HepG2 (cell line): ENCODE data around the gene KIF23. TPM values are rescaled to one million over a fixed set of nuclear protein-coding genes. Genes with fewer than 3 reads are reported as not detected.

Experiments used
- BRD4 ChIP-seq: sonication (generic); formaldehyde crosslinking; IDR thresholded peaks from 2 replicates; pipeline ENCODE4 v1.4.0; 2020; ENCODE audit warnings: missing genetic modification reagents
- FOSL1 ChIP-seq: sonication (generic); formaldehyde crosslinking; IDR thresholded peaks from 2 replicates; pipeline ENCODE4 v1.9.0; 2021; ENCODE audit warnings: missing genetic modification reagents, borderline replicate concordance
- HNF1B ChIP-seq: sonication (generic); formaldehyde crosslinking; IDR thresholded peaks from 2 replicates; pipeline ENCODE4 v1.5.1; 2020; ENCODE audit warnings: mild to moderate bottlenecking, moderate library complexity, missing genetic modification reagents
- HNRNPUL1 ChIP-seq: fragments of 200-400 bp; formaldehyde crosslinking; IDR thresholded peaks from 2 replicates; pipeline ENCODE4 v1.6.1; 2017; ENCODE audit warnings: low read depth, mild to moderate bottlenecking, low read length, moderate library complexity
- HOXA7 ChIP-seq: sonication (generic); formaldehyde crosslinking; IDR thresholded peaks from 2 replicates; pipeline ENCODE4 v1.8.1; 2022; ENCODE audit warnings: mild to moderate bottlenecking, missing genetic modification reagents, moderate library complexity
- KDM5B ChIP-seq: sonication (generic); formaldehyde crosslinking; IDR thresholded peaks from 2 replicates; pipeline ENCODE4 v1.4.0; 2020; ENCODE audit warnings: missing genetic modification reagents, mild to moderate bottlenecking, borderline replicate concordance
- MXD3 ChIP-seq: IDR thresholded peaks from 2 replicates; pipeline ENCODE4 v1.6.1; 2016; ENCODE audit warnings: mild to moderate bottlenecking, missing biosample characterization, missing genetic modification reagents
- NFYB ChIP-seq: sonication (generic); formaldehyde crosslinking; IDR thresholded peaks from 2 replicates; pipeline ENCODE4 v1.4.0; 2020; ENCODE audit warnings: missing genetic modification reagents
- PCBP2 ChIP-seq: fragments of 200-400 bp; formaldehyde crosslinking; optimal IDR thresholded peaks from 2 replicates; pipeline ENCODE3; 2018; ENCODE audit warnings: low read length, low read depth; ENCODE audit not compliant: poor library complexity, severe bottlenecking
- RBFOX2 ChIP-seq: fragments of 200-400 bp; formaldehyde crosslinking; IDR thresholded peaks from 2 replicates; pipeline ENCODE4 v1.6.1; 2017; ENCODE audit warnings: low read depth, mild to moderate bottlenecking, low read length
- SIX4 ChIP-seq: sonication (generic); formaldehyde crosslinking; IDR thresholded peaks from 2 replicates; pipeline ENCODE4 v1.4.0; 2020; ENCODE audit warnings: missing genetic modification reagents
- SP4 ChIP-seq: sonication (generic); formaldehyde crosslinking; IDR thresholded peaks from 2 replicates; pipeline ENCODE4 v1.8.1; 2023; ENCODE audit warnings: mild to moderate bottlenecking, missing genetic modification reagents
- TBX2 ChIP-seq: sonication (generic); formaldehyde crosslinking; IDR thresholded peaks from 2 replicates; pipeline ENCODE4 v1.5.0; 2020; ENCODE audit warnings: missing genetic modification reagents, mild to moderate bottlenecking, borderline replicate concordance
- TCF7 ChIP-seq: sonication (generic); IDR thresholded peaks from 2 replicates; pipeline ENCODE4 v1.6.1; 2016; ENCODE audit warnings: antibody characterized with exemption, low read depth
- ZBTB2 ChIP-seq: sonication (generic); formaldehyde crosslinking; IDR thresholded peaks from 2 replicates; pipeline ENCODE4 v1.8.0; 2022; ENCODE audit warnings: low read depth, missing genetic modification reagents
- ZBTB3 ChIP-seq: sonication (generic); formaldehyde crosslinking; IDR thresholded peaks from 2 replicates; pipeline ENCODE4 v1.4.0; 2020; ENCODE audit warnings: low read depth, mild to moderate bottlenecking, moderate library complexity, missing genetic modification reagents, borderline replicate concordance
- ZNF468 ChIP-seq: sonication (generic); formaldehyde crosslinking; IDR thresholded peaks from 2 replicates; pipeline ENCODE4 v1.8.0; 2022; ENCODE audit warnings: mild to moderate bottlenecking, moderate library complexity, missing genetic modification reagents
- ZNF570 ChIP-seq: sonication (generic); formaldehyde crosslinking; IDR thresholded peaks from 2 replicates; pipeline ENCODE4 v1.4.0; 2020; ENCODE audit warnings: mild to moderate bottlenecking, missing genetic modification reagents, borderline replicate concordance
- ZNF576 ChIP-seq: sonication (generic); formaldehyde crosslinking; IDR thresholded peaks from 2 replicates; pipeline ENCODE4 v1.4.0; 2020; ENCODE audit warnings: mild to moderate bottlenecking, missing genetic modification reagents
- ZNF660 ChIP-seq: sonication (generic); formaldehyde crosslinking; IDR thresholded peaks from 2 replicates; pipeline ENCODE4 v1.5.1; 2020; ENCODE audit warnings: mild to moderate bottlenecking, low read depth, missing genetic modification reagents, borderline replicate concordance
- ZNF7 ChIP-seq: IDR thresholded peaks from 2 replicates; pipeline ENCODE4 v1.6.1; 2016; ENCODE audit warnings: missing biosample characterization, missing genetic modification reagents
- ZNF737 ChIP-seq: sonication (generic); formaldehyde crosslinking; IDR thresholded peaks from 2 replicates; pipeline ENCODE4 v1.5.0; 2020; ENCODE audit warnings: missing genetic modification reagents, mild to moderate bottlenecking, borderline replicate concordance
- ZNF761 ChIP-seq: sonication (generic); formaldehyde crosslinking; conservative IDR thresholded peaks from 2 replicates; pipeline ENCODE4 v1.4.0; 2020; ENCODE audit warnings: mild to moderate bottlenecking, missing genetic modification reagents
- ZNF800 ChIP-seq: sonication (generic); formaldehyde crosslinking; IDR thresholded peaks from 2 replicates; pipeline ENCODE4 v1.4.0; 2020; ENCODE audit warnings: missing genetic modification reagents
- polyA plus RNA-seq, 8 experiments: library from polyadenylated mRNA; depleted of rRNA in 3 of 8; stranded (reverse) in 7 of 8; unstranded in 1 of 8; fragments of >200 nt; fragmentation: Illumina TruSeq in 4 of 8; extraction: Trizol in 4 of 8; gene quantifications; 2 replicates each; pipeline versions ENCODE4 v1.2.1 to v1.2.3, GENCODE V29; 2011 to 2016; ENCODE audit warnings: low read depth in 4 of 8, missing spikeins in 1 of 8, mixed read lengths in 1 of 8; ENCODE audit not compliant: insufficient read depth in 1 of 8
- total RNA-seq, 5 experiments: library from RNA; depleted of rRNA; stranded (reverse); fragments of >200 nt; fragmentation: Illumina TruSeq; extraction: Trizol; gene quantifications; 2 replicates each; pipeline ENCODE4 v1.2.3, GENCODE V29; 2016; ENCODE audit warnings: low read depth in 1 of 5

The KIF23 gene
- total and polyA plus RNA-seq, 2 of the 13 experiments (the other 11 are each of a cell fraction or from before 2014, with no cell fraction given): 11.3 to 38.1 TPM

- no peak for TF ChIP-seq ZNF576 (CRISPR knock-in tag)
- no peak; the same call in 1 of the 2 replicates for TF ChIP-seq SP4 (CRISPR knock-in tag)
- TF ChIP-seq HOXA7 (CRISPR knock-in tag): no peak
- peak; percentile 72 for TF ChIP-seq ZNF800 (CRISPR knock-in tag)
- no peak for TF ChIP-seq FOSL1
- peak; percentile 35; the same call in 1 of the 2 replicates for TF ChIP-seq BRD4 (CRISPR knock-in tag)
- TF ChIP-seq ZBTB3 (CRISPR knock-in tag): no peak
- TF ChIP-seq HNF1B (CRISPR knock-in tag): no peak; the same call in none of the 2 replicates
- no peak for TF ChIP-seq ZBTB2 (CRISPR knock-in tag)
- TF ChIP-seq TBX2: peak; percentile 85
- no peak for TF ChIP-seq ZNF468 (CRISPR knock-in tag)
- TF ChIP-seq ZNF7 (CRISPR knock-in tag): no peak
- TF ChIP-seq ZNF660 (CRISPR knock-in tag): no peak; the same call in 1 of the 2 replicates
- no peak for TF ChIP-seq ZNF761 (CRISPR knock-in tag)
- TF ChIP-seq NFYB (CRISPR knock-in tag): peak; percentile 58
- no peak; the same call in 1 of the 2 replicates for TF ChIP-seq KDM5B (CRISPR knock-in tag)
- peak; percentile 62 for TF ChIP-seq RBFOX2
- TF ChIP-seq MXD3 (CRISPR knock-in tag): no peak; the same call in 1 of the 2 replicates
- TF ChIP-seq TCF7: no peak
- no peak for TF ChIP-seq HNRNPUL1
- no peak for TF ChIP-seq SIX4
- TF ChIP-seq ZNF570 (CRISPR knock-in tag): no peak
- no peak for TF ChIP-seq ZNF737 (CRISPR knock-in tag)
- TF ChIP-seq PCBP2: no peak
Measured at GRCh38 chr15:69462493-69463181, 48.5 kb downstream of the KIF23 start (continued).
